Thymus (tissue), 11 donors: Measurements from ENCODE around the gene MSH2. TPM values are rescaled to one million over a fixed set of nuclear protein-coding genes. Genes with fewer than 3 reads are reported as not detected.

Source experiments
- DNase-seq, 9 donors: peaks; one replicate each; pipeline ENCODE4 v3.0.0-alpha.2; 2013; ENCODE audit warnings: low spot score in 9 of 9, low read depth in 6 of 9, missing footprints in 1 of 9
- H3K27ac ChIP-seq, 2 donors: one replicate each; pipeline ENCODE4 v1.5.1; 2013; ENCODE audit warnings: control low read depth in 1 of 2, low read depth in 1 of 2, low read length in 1 of 2, mild to moderate bottlenecking in 1 of 2, moderate library complexity in 1 of 2
- H3K27me3 ChIP-seq, 2 donors: one replicate each; pipeline ENCODE4 v1.5.1; 2013; ENCODE audit warnings: low read length in 1 of 2; ENCODE audit not compliant: control insufficient read depth in 2 of 2, insufficient read depth in 1 of 2
- H3K36me3 ChIP-seq, 2 donors: one replicate each; pipeline ENCODE4 v1.5.1; 2013; ENCODE audit warnings: low read length in 1 of 2, mild to moderate bottlenecking in 1 of 2, moderate library complexity in 1 of 2; ENCODE audit not compliant: control insufficient read depth in 2 of 2, insufficient read depth in 2 of 2
- H3K4me1 ChIP-seq, 2 donors: one replicate each; pipeline ENCODE4 v1.5.1; 2013; ENCODE audit warnings: low read length in 2 of 2; ENCODE audit not compliant: control insufficient read depth in 2 of 2, insufficient read depth in 2 of 2
- H3K4me3 ChIP-seq, 2 donors: one replicate each; pipeline ENCODE4 v1.5.1; 2013; ENCODE audit warnings: low read length in 2 of 2, control low read depth in 1 of 2, mild to moderate bottlenecking in 1 of 2
- H3K9me3 ChIP-seq, 2 donors: one replicate each; pipeline ENCODE4 v1.5.1; 2013; ENCODE audit warnings: low read length in 1 of 2, mild to moderate bottlenecking in 1 of 2; ENCODE audit not compliant: control insufficient read depth in 2 of 2, insufficient read depth in 1 of 2
- whole genome bisulfite sequencing: extraction: QIAGEN DNeasy Blood & Tissue Kit; methylation state at CpG from one replicate; pipeline ENCODE4 v1.1.7; 2013; 5-methylcytosine and 5-hydroxymethylcytosine counted together
- polyA plus RNA-seq: library from polyadenylated mRNA; stranded (reverse); fragments of 200-250 nt; gene quantifications from one replicate; pipeline ENCODE4 v1.2.3, GENCODE V29; 2013
- total RNA-seq: library from RNA; stranded (reverse); fragments of 120-200 nt; gene quantifications from one replicate; pipeline ENCODE4 v1.2.4, GENCODE V29; 2013
- donor health status: healthy.

The MSH2 gene
- total and polyA plus RNA-seq, 2 donors = 24.2 to 65.4 TPM

- H3K4me3 ChIP-seq = no peak overlapping the region
- 92% methylated on average over 6 of the region's 6 CpGs for WGBS
Observed at GRCh38 chr2:47504174-47504810, 101.3 kb downstream of the MSH2 start.

GRCh38 chr2:47506024-47506423, 103.1 kb downstream of the MSH2 start:
- peaks cover 6% of the 10 kb centered on the region in 2 donors for H3K4me1 ChIP-seq
- no peak overlapping the region for H3K27ac ChIP-seq
- peaks cover 1 to 12% of the 10 kb centered on the region in 2 donors for H3K9me3 ChIP-seq
- DNase-seq = no peak
- H3K4me3 ChIP-seq = no peak overlapping the region
- H3K36me3 ChIP-seq = no peaks in the 10 kb centered on the region
- no peaks in the 10 kb centered on the region for H3K27me3 ChIP-seq
- WGBS = 85% methylated on average over 4 of the region's 4 CpGs

More at GRCh38 chr2:47504174-47504810, 101.3 kb downstream of the MSH2 start:
- DNase-seq = no peak
- H3K9me3 ChIP-seq = peaks cover 1 to 24% of the 10 kb centered on the region in 2 donors
- H3K27ac ChIP-seq = no peak overlapping the region
- H3K36me3 ChIP-seq = no peaks in the 10 kb centered on the region
- no peaks in the 10 kb centered on the region for H3K27me3 ChIP-seq
- peaks cover 2 to 5% of the 10 kb centered on the region in 2 donors for H3K4me1 ChIP-seq

- no peak overlapping the region for H3K27ac ChIP-seq
- no peaks in the 10 kb centered on the region for H3K36me3 ChIP-seq
- H3K4me1 ChIP-seq = peaks cover 6% of the 10 kb centered on the region in 2 donors
- peaks cover 1 to 12% of the 10 kb centered on the region in 2 donors for H3K9me3 ChIP-seq
- no peak overlapping the region for H3K4me3 ChIP-seq
- DNase-seq = no peak
- 96% methylated on average over 5 of the region's 5 CpGs for WGBS
- H3K27me3 ChIP-seq = no peaks in the 10 kb centered on the region
Observed at GRCh38 chr2:47506436-47506835, 103.5 kb downstream of the MSH2 start.

DNA sequence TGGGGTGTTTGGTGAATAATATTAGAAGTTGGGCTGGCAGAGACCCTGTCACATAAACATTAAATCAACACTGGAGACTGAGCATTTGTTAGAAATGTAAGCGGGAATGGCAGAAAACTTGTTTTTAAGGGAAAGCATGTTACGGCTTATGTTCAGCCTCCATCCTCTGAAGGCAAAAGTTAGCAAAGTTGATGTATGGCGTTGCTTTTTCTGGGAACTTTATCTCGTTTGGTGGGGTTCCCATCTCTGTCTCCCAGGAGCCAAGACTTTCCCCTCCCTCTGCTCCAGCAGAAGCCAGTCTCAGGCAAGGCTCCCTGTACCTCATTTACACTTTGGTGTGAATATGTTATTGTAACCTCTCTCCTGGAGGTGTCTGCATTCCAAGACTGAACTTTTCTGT, 105.1 kb downstream of the MSH2 start:
- Histone ChIP-seq H3K36me3 (no peaks in the 10 kb centered on the region), H3K4me3 (no peak overlapping the region), H3K27ac (no peak overlapping the region), H3K27me3 (no peaks in the 10 kb centered on the region), H3K4me1 (peaks cover 6% of the 10 kb centered on the region in 2 donors), H3K9me3 (peaks cover 1 to 9% of the 10 kb centered on the region in 2 donors)
- WGBS = 97% methylated on average over 4 of the region's 4 CpGs
- DNase-seq = no peak

DNA sequence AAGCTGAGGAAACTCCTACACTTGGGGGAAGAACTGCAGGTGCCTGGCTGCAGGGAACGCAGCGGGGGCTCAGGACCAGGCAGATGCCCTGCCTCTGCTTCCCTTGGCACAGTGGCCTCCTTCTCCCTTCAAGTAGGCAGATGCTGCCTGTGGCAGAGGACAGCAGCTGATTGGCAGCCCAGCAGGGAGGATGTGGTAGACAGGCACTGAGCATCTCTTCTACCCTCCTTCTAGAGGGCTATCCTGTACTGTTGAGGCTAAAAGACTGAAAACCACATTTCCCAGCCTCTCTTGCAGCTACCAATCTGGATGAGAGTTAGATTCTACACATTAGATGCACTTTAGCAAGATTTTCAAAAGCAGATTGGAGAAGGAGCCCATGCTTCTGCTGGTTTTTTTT, 105.7 kb downstream of the MSH2 start:
- 100% methylated on average over 2 of the region's 2 CpGs for WGBS
- Histone ChIP-seq H3K9me3 (peaks cover 1 to 7% of the 10 kb centered on the region in 2 donors), H3K27me3 (no peaks in the 10 kb centered on the region), H3K4me1 (peaks cover 6% of the 10 kb centered on the region in 2 donors), H3K27ac (no peak overlapping the region), H3K4me3 (no peak overlapping the region), H3K36me3 (no peaks in the 10 kb centered on the region)
- DNase-seq = peak in 1 of 9 donors; percentile 29

DNA sequence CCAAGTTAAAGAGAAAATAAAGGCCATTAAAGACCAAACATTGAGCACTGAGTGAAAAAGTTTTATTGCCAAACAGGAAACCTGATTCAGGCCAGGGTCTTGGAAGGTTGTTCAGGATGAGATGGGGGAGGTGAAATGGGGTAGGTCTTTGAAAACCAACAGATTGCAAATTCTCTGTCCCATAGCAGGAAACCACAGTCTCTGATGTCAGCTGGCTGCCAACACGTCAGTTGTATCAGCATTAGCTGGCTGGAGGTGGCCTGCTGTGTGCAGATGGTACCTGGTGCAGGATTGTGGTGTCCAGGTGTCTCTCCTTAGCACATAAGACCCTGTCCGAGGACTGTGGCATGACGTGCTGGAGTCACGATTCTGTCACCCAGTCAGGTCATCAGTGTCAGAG, 106.3 kb downstream of the MSH2 start:
- no peaks in the 10 kb centered on the region for H3K36me3 ChIP-seq
- H3K9me3 ChIP-seq = peaks cover 1 to 7% of the 10 kb centered on the region in 2 donors
- WGBS = 68% methylated on average over 4 of the region's 4 CpGs
- H3K4me1 ChIP-seq = peaks cover 6% of the 10 kb centered on the region in 2 donors
- H3K27ac ChIP-seq = no peak overlapping the region
- peak in 1 of 9 donors; percentile 18 for DNase-seq
- H3K27me3 ChIP-seq = no peaks in the 10 kb centered on the region
- H3K4me3 ChIP-seq = no peak overlapping the region

- H3K36me3 ChIP-seq = no peaks in the 10 kb centered on the region
- H3K4me1 ChIP-seq = peaks cover 6% of the 10 kb centered on the region in 2 donors
- H3K27ac ChIP-seq = no peak overlapping the region
- WGBS = 97% methylated on average over 6 of the region's 6 CpGs
- no peak overlapping the region for H3K4me3 ChIP-seq
- DNase-seq = no peak
- peaks cover 1 to 7% of the 10 kb centered on the region in 2 donors for H3K9me3 ChIP-seq
- H3K27me3 ChIP-seq = no peaks in the 10 kb centered on the region
Observed at GRCh38 chr2:47509821-47510385, 106.9 kb downstream of the MSH2 start.

GRCh38 chr2:47510745-47511144, 107.8 kb downstream of the MSH2 start:
- Histone ChIP-seq H3K36me3 (no peaks in the 10 kb centered on the region), H3K9me3 (peaks cover under 1 to 7% of the 10 kb centered on the region in 2 donors), H3K27me3 (no peaks in the 10 kb centered on the region), H3K4me3 (no peak overlapping the region), H3K27ac (no peak overlapping the region), H3K4me1 (peaks cover 6% of the 10 kb centered on the region in 2 donors)
- 98% methylated on average over 4 of the region's 4 CpGs for WGBS
- no peak for DNase-seq

DNA sequence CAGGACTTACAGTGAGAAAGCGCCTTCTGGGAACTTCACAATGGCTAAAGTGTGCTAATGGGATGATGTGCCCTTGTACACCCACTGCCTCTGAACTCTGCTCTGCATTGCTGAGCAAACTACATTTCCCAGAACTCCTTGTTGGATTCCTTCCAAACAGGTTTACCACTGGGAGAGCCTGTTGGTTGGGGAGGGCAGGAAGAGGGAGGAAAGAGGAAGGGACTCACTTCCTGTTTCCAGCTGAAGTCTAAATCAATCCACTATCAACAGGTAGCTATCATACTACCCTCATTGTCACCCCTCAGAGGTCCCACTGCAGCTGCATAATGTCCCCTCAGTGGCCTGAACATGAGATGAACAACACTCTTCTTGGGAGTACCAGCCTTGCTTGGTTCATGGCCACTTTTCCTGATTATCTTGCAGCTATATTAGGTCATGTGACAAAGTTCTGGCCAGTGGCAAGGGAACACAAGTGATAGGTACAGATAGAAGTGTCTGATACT, 109.7 kb downstream of the MSH2 start:
- Histone ChIP-seq H3K9me3 (peaks cover 0 to 7% of the 10 kb centered on the region in 2 donors), H3K27ac (no peak overlapping the region), H3K4me3 (no peak overlapping the region), H3K36me3 (no peaks in the 10 kb centered on the region), H3K27me3 (no peaks in the 10 kb centered on the region), H3K4me1 (peaks cover 6 to 8% of the 10 kb centered on the region in 2 donors)
- 100% methylated on average over 1 of the region's 1 CpG for WGBS
- DNase-seq = no peak
